ENCODE measurements around the gene CIP2A.
"Not testable (repeated sequence)": the region's sequence is repeated elsewhere in the genome, so short reads cannot be mapped to it uniquely, and the experiment has no call there.

- TF ChIP-seq CTCF (IDR thresholded peaks at IDR 0.05; ENCODE audit: low read depth, low read length, poor library complexity, severe bottlenecking); EZH2phosphoT487 (IDR thresholded peaks at IDR 0.05; ENCODE audit: borderline replicate concordance, low read length): not testable (repeated sequence)
These were observed 26.9 kb upstream of the CIP2A start for GRCh38 chr3:108616090-108616489.
